Right atrium auricular region (tissue), 2 donors: ENCODE data around the gene ATAD1. TPM values are rescaled to one million over a fixed set of nuclear protein-coding genes. Genes with fewer than 3 reads are reported as not detected.

Experiments used
- DNase-seq: peaks from one replicate; pipeline ENCODE4 v3.0.0-alpha.2; 2019; ENCODE audit warnings: low spot score
- H3K27ac ChIP-seq, 2 donors: fragments of 200-600 bp; sonication (generic); 1 replicate in 1 of 2; 2 replicates in 1 of 2; pipeline ENCODE4 v1.5.1; 2016 to 2019
- H3K27me3 ChIP-seq, 2 donors: fragments of 200-600 bp; sonication (generic); one replicate each; pipeline versions ENCODE4 v1.5.1 to v1.6.0; 2017 to 2019
- H3K36me3 ChIP-seq: fragments of 200-600 bp; sonication (generic); one replicate; pipeline ENCODE4 v1.5.1; 2016
- H3K4me1 ChIP-seq, 2 donors: fragments of 200-600 bp; sonication (generic); one replicate each; pipeline versions ENCODE4 v1.5.1 to v1.6.0; 2017 to 2019
- H3K4me3 ChIP-seq, 2 donors: fragments of 200-600 bp; sonication (generic); 1 replicate in 1 of 2; 2 replicates in 1 of 2; pipeline ENCODE4 v1.5.1; 2017 to 2019; ENCODE audit warnings: mild to moderate bottlenecking in 1 of 2, moderate library complexity in 1 of 2
- H3K9me3 ChIP-seq, 2 donors: fragments of 200-600 bp; sonication (generic); one replicate each; pipeline ENCODE4 v1.5.1; 2019
- CTCF ChIP-seq, 2 donors: fragments of 200-600 bp; sonication (generic); IDR thresholded peaks; one replicate each; pipeline ENCODE4 v1.5.1; 2019; ENCODE audit warnings: antibody characterized with exemption in 2 of 2
- total RNA-seq, 2 donors: library from RNA; depleted of rRNA; stranded (reverse); fragments of >200 nt; gene quantifications; one replicate each; pipeline ENCODE4 v1.1.0, GENCODE V29; 2016

The ATAD1 gene
- total RNA-seq, 2 donors from 2014 or later: 59.5 to 80.3 TPM

DNA sequence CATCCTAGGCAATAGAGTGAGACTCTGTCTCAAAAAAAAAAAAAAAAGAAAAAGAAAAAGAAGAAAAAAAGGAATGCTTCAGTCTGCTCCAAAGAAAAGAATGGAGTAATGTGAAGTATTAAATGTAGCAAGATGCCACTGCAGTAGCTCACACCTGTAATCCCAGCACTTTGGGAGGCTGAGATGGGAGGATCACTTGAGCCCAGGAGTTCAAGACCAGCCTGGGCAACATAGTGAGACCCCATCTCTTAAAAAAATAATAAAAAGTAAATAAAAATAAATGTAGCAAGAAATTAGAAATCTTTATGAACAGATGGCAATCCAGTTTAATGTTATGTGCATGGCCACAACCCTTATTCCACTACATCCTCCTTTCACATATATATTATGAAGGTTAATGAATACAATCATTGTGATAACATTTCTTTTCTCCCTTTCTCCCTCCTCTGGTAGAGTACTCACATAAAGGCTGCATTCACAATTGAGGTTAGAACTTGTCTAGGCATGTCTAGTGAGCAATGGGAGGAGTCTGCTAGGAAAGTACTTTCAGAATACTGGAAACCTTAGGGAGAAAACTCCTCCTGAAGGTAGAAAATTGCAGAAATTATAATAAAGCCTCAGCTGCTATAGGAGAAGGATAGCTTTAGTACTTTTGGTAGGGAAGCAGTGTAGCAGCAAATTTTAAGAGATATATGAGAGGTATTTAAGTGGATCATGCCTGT lies 24.9 kb upstream of the ATAD1 start:
- TF ChIP-seq CTCF (IDR thresholded peaks at IDR 0.05): no peak

DNA sequence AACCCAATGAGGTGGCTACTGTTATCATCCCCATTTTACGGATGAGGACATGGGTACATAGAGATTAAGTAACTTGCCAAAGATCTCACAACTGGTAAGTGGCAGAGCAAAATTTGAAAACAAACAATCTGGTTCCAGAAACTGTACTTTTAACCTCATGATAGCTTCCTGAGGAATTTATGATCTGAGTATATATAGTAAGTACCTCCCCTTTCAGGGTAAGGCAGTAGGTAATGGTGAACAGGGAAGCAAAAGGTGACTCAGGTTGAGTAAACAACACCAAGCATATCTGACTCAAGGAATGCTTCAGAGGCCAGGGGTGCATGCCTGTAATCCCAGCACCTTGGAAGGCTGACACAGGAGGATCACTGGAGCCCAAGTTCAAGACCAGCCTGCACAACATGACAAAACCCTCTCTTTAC lies 24.2 kb upstream of the ATAD1 start:
- H3K27ac ChIP-seq: no peak overlapping the region
- H3K27me3 ChIP-seq: no peaks in the 10 kb centered on the region
- no peaks in the 10 kb centered on the region for H3K4me1 ChIP-seq
- no peaks in the 10 kb centered on the region for H3K36me3 ChIP-seq
- no peak overlapping the region for H3K4me3 ChIP-seq
- TF ChIP-seq CTCF (IDR thresholded peaks at IDR 0.05): no peak
- no peak for DNase-seq
- H3K9me3 ChIP-seq: no peaks in the 10 kb centered on the region

More for the DNA sequence above, 24.9 kb upstream of the ATAD1 start:
- no peaks in the 10 kb centered on the region for H3K36me3 ChIP-seq
- H3K4me1 ChIP-seq: no peaks in the 10 kb centered on the region
- no peak overlapping the region for H3K27ac ChIP-seq
- H3K9me3 ChIP-seq: no peaks in the 10 kb centered on the region
- H3K4me3 ChIP-seq: no peak overlapping the region
- no peak for DNase-seq
- H3K27me3 ChIP-seq: no peaks in the 10 kb centered on the region

DNA sequence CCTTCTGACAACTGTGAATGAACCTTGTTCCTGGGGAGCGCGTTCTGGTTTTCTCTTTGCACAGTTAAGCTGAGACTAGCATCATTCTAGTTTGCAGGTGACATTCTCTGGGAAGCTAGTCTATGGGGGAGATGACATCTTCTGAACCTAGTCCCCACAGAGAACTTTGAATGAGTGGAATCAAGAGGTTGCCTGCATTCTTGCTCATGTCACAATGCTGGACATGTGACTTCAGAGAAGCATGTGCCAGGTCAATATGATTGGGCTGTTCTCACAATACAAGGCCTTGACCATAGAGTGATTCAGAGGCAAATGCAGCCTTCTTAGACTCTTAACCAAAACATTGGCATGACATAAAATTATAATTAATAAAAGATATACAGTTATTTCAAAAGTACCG lies 23.2 kb upstream of the ATAD1 start:
- H3K4me3 ChIP-seq: no peak overlapping the region
- no peaks in the 10 kb centered on the region for H3K4me1 ChIP-seq
- no peak for DNase-seq
- H3K27ac ChIP-seq: no peak overlapping the region
- no peaks in the 10 kb centered on the region for H3K36me3 ChIP-seq
- no peaks in the 10 kb centered on the region for H3K9me3 ChIP-seq
- no peaks in the 10 kb centered on the region for H3K27me3 ChIP-seq
- TF ChIP-seq CTCF (IDR thresholded peaks at IDR 0.05): no peak

GRCh38 chr10:87838650-87839049 lies 20.6 kb upstream of the ATAD1 start:
- no peak for TF ChIP-seq CTCF (IDR thresholded peaks at IDR 0.05)
- H3K27me3 ChIP-seq: no peaks in the 10 kb centered on the region
- H3K27ac ChIP-seq: no peak overlapping the region
- H3K9me3 ChIP-seq: no peaks in the 10 kb centered on the region
- H3K4me3 ChIP-seq: no peak overlapping the region
- H3K36me3 ChIP-seq: no peaks in the 10 kb centered on the region
- no peaks in the 10 kb centered on the region for H3K4me1 ChIP-seq
- no peak for DNase-seq

DNA sequence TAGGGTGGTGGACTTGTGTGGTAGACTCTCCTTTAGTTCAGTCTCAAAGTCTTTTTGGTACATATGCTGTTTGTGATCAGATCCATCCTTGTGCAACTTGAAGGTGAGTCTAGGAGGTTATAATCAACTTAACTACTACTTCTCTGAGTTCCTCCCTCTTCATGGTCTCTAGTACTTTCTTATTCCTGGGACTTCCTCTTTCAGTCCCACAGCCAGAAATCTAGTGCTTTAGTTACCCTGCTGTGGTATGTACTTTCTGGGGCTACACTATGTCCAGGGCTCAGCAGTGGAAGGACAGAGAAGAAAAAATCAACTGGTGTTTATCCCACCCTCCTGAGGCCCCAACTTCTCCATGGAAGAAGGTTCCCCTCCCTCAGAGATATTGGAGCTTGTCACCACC lies 19.4 kb upstream of the ATAD1 start:
- DNase-seq: no peak
- Histone ChIP-seq H3K36me3 (no peaks in the 10 kb centered on the region), H3K9me3 (no peaks in the 10 kb centered on the region), H3K4me1 (no peaks in the 10 kb centered on the region), H3K27me3 (no peaks in the 10 kb centered on the region), H3K27ac (no peak overlapping the region), H3K4me3 (no peak overlapping the region)
- no peak for TF ChIP-seq CTCF (IDR thresholded peaks at IDR 0.05)

DNA sequence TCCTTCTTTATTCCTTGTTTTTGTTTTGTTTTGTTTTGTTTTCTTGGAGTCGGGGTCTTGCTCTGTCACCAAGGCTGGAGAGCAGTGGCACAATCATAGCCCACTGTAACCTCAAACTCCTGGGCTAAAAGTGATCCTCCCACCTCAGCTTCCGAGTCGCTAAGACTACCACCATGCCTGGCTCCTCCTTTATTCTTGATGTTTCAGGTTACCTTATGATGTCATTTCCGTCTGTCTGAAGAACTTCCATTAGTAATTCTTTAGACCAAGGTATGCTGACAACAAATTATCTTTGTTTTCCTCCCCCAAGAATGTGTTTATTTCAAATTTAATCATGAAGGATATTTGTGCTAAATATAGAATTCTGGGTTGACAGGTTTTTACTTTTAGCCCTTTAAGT lies 18.1 kb upstream of the ATAD1 start:
- no peak overlapping the region for H3K27ac ChIP-seq
- DNase-seq: no peak
- no peaks in the 10 kb centered on the region for H3K36me3 ChIP-seq
- no peak overlapping the region for H3K4me3 ChIP-seq
- TF ChIP-seq CTCF (IDR thresholded peaks at IDR 0.05): no peak
- H3K9me3 ChIP-seq: no peaks in the 10 kb centered on the region
- H3K27me3 ChIP-seq: no peaks in the 10 kb centered on the region
- no peaks in the 10 kb centered on the region for H3K4me1 ChIP-seq
